HG02938 (cell line): Measurements from ENCODE around the gene TNS3.
"Not testable (repeated sequence)": the region's sequence is repeated elsewhere in the genome, so short reads cannot be mapped to it uniquely, and the experiment has no call there.

ENCODE experiments used
- ATAC-seq: cut with Tn5 transposase; IDR thresholded peaks from one replicate; pipeline ENCODE4 v1.9.1; 2021; ENCODE audit warnings: mild to moderate bottlenecking, moderate library complexity; ENCODE audit not compliant: unreplicated experiment

TNS3 gene

DNA sequence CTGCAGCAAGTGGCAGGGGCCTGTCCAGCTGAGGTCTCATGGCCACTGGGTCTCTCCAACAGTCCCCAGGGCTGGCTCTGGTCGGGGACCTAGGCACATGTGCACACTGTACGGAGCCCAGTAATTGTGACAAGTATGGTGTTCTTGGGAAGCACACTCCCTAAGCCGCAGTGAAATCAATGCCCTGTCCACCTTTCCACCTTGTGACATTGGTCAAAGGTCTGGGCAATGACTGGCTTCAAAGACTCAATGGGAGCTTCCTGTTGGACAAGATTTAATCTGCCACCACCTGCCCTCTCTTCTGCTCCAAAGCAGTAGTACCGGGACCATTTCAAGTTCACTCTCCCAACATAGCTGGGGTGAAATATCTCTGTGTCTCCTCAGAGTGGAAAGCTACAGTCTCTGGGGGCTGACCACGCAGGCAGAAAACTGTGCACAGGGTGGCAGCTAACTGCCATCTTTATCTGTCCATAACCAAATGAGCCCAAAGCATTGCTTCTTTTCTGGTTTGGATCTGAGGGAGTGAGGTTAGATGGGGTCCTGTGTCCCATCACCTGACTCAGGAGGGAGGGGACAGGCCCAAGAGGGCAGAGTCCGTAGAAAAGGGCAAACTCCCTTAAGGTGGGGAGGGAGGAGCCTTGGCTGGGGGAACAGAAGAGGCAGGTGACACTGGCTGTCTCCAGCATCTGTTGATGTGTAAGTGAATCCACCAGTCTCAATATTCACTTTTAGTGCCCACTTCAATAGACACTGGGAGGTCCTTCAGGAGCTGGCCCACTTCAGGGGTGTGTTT is 307.7 kb downstream of the TNS3 start:
- no peak for ATAC-seq

GRCh38 chr7:47273088-47273487 is 308.8 kb downstream of the TNS3 start:
- ATAC-seq = no peak

- no peak for ATAC-seq
Measured at GRCh38 chr7:47271749-47272148, 310.2 kb downstream of the TNS3 start.

GRCh38 chr7:47268851-47269836 is 312.8 kb downstream of the TNS3 start:
- no peak for ATAC-seq

DNA sequence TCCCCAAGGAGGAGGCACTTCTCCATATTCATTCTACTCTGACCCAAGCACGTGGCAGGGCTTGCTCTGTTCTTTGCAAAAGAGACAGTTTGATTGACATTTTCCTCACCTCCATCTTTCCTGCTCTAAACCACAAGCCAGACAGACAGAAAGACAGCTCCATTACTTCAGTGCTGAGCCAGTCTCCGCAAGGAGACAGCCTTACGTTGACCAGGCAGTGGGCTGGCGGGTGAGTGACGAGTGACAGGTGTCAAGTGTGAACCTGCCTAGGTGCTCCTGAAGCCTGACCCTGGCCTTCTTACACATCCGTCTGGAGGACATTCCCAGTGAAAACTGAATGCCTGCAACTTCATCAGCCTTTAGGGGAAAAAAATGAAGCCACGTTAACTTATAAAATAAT is 314.6 kb downstream of the TNS3 start:
- ATAC-seq = no peak

- no peak for ATAC-seq
Measured at GRCh38 chr7:47266799-47267198, 315.1 kb downstream of the TNS3 start.

- peak; percentile 79 for ATAC-seq
Measured at GRCh38 chr7:47266131-47266706, 315.7 kb downstream of the TNS3 start.

DNA sequence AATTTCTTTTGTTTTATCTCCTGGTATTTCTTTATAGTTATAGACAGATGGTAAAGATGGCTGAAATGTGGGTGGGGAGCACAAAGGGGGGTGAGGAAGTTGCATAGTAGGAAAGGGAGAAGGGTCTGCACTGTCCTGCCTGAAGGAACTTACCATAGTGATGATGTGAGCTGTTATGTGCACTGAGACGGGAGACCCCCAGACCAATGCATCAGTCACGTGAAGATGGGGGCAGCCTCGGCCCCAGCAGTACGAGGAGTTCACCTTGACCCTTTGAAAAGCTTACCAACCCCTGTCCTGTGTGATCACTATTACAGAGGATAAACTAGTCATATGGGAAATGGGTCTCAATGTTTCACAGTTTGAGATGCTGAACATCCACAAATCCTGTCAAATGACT is 316.3 kb downstream of the TNS3 start:
- no peak for ATAC-seq

DNA sequence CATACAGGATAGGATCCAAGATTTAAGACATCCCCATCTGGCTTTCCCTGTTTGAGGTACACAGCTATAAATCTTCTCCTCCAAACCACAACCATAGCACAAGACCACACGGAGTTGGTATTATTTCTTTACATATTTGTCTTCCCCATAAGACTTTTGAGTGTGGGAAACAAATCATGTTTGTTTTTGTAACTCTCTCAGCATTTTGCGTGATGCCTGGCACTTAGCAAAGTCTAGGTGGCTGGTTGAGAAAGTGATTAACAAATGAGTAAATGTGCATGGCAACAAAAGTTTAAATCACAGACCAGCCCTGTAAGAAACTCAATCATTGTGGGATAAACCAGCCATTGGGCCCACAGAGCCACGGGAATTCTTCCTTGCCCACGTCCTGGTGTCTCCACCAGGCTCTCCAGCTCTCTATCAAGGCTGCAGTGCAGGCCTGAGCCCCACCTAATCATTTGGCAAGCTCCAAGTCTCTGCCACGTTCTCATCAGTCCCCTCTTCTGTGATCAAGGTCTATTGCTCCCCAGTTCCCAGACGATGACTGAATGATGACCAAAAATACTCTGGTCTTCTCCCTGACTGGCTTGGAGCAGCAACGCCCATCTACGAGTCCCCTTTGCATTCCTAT is 317.8 kb downstream of the TNS3 start:
- no peak for ATAC-seq

GRCh38 chr7:47262881-47263280 is 319.0 kb downstream of the TNS3 start:
- ATAC-seq = no peak

- not testable (repeated sequence) for ATAC-seq
Measured at GRCh38 chr7:47262160-47262559, 319.8 kb downstream of the TNS3 start.

DNA sequence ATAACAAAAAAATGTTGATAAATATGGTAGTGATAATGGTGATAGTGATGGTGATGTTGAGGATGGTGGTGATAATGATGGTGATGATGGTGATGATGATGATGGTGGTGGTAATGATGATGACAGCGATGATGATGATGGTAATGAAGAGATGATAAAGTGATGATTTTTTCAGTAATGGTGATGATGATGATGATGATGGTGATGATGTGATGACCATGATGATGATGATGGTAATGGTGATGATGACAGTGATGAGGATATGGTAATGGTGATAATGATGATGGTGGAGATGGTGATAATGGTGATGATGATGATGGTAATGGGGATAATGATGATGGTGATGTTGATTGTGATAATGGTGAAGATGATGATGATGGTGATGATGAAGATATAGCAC is 321.6 kb downstream of the TNS3 start:
- ATAC-seq = no peak

- ATAC-seq = no peak
Measured at GRCh38 chr7:47259682-47260081, 322.2 kb downstream of the TNS3 start.

GRCh38 chr7:47258798-47259197 is 323.1 kb downstream of the TNS3 start:
- no peak for ATAC-seq

- ATAC-seq = no peak
Measured at GRCh38 chr7:47256016-47256415, 325.9 kb downstream of the TNS3 start.

DNA sequence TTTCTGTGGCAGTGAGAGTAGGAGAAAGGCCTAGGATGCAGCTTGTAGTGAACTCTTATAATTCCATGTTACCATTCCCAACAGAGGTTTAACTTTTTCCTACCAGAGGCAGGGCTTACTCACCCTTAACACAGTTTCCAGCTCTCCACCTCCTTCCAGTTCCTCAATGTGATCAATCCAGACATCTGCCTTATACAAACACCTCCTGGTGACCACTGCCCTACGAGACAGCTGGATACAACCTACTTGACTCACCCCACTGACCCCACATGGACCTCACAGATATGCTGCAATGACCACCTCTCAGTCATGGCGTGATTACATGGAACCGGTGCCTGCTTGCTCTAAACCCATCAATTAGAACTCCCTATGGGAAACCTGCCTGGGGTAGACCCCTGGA is 326.5 kb downstream of the TNS3 start:
- no peak for ATAC-seq

DNA sequence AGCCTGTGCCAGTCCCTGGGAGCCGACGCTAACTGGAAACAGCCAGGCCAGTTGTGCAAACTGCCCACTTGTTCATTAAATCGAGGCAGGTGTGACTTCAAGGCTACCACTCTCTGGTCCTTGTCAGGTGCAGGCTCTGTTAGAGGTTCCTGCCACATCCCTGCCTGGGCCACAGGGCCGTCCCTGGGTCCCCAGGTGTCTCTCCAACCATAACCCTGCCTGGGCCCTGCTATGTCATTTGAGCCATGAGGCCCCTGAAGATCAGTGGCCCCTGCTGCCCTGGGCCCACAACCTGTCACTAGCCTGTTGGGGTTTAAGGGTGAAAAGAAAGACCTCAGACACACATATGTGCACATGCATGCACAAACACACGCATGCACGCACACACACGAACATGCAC is 326.9 kb downstream of the TNS3 start:
- no peak for ATAC-seq

- ATAC-seq = peak; percentile 76
Measured at GRCh38 chr7:47254081-47254977, 327.6 kb downstream of the TNS3 start.

- ATAC-seq = peak; percentile 43
Measured at GRCh38 chr7:47253650-47254080, 328.2 kb downstream of the TNS3 start.

DNA sequence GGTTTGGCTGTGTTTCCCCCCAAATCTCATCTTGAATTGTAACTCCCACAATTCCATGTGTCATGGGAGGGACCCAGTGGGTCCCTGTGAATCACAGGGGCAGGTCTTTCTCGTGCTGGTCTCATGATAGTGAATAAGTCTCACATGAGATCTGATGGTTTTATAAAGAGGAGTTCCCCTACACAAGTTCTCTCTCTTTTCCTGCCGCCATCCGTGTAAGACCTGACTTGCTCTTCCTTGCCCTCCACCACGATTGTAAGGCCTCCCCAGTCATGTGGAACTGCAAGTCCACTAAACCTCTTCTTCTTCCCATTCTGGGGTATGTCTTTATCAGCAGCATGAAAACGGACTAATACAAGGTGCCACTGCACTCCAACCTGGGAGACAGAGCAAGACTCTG is 329.2 kb downstream of the TNS3 start:
- ATAC-seq = no peak
